Measurements from ENCODE around the gene PPP1R36.

GRCh38 chr14:64591809-64592208 lies 42.0 kb downstream of the PPP1R36 start:
- TF ChIP-seq EZH2phosphoT487 (IDR thresholded peaks at IDR 0.05; ENCODE audit: low read length): no peak
- no peak for TF ChIP-seq CTCF (IDR thresholded peaks at IDR 0.05; ENCODE audit: low read length)
